Large intestine (tissue), 3 donors: ENCODE data around the gene ARID3C. TPM values are rescaled to one million over a fixed set of nuclear protein-coding genes. Genes with fewer than 3 reads are reported as not detected.

ENCODE experiments used
- DNase-seq, 2 donors: peaks; one replicate each; pipeline versions ENCODE4 v3.0.0 to v3.0.0-alpha.2; 2013
- H3K27ac ChIP-seq: one replicate; pipeline ENCODE4 v1.5.1; 2013; ENCODE audit warnings: low read length
- H3K27me3 ChIP-seq: 2 replicates; pipeline ENCODE4 v1.6.1; 2013; ENCODE audit warnings: low read length; ENCODE audit not compliant: control insufficient read depth, insufficient read depth
- H3K36me3 ChIP-seq: 2 replicates; pipeline ENCODE4 v1.6.1; 2013; ENCODE audit warnings: low read length; ENCODE audit not compliant: control insufficient read depth, insufficient read depth
- H3K4me1 ChIP-seq: one replicate; pipeline ENCODE4 v1.6.1; 2013; ENCODE audit warnings: low read length; ENCODE audit not compliant: control insufficient read depth, insufficient read depth
- H3K4me3 ChIP-seq: one replicate; pipeline ENCODE4 v1.5.1; 2013; ENCODE audit warnings: low read length
- H3K9me3 ChIP-seq: one replicate; pipeline ENCODE4 v1.6.1; 2013; ENCODE audit warnings: mild to moderate bottlenecking, low read depth, low read length, moderate library complexity; ENCODE audit not compliant: control insufficient read depth
- WGBS: methylation state at CpG from one replicate; pipeline ENCODE4 v1.1.5; 2013; ENCODE audit warnings: low lambda C conversion rate; ENCODE audit not compliant: insufficient coverage; 5-methylcytosine and 5-hydroxymethylcytosine counted together
- polyA plus RNA-seq: library from polyadenylated mRNA; unstranded; fragments of 120-200 nt; gene quantifications from one replicate; pipeline ENCODE4 v1.2.1, GENCODE V29; 2013

ARID3C gene
- polyA plus RNA-seq, 1 donor = 0.12 TPM

- Histone ChIP-seq H3K36me3 (peaks cover 29% of the 10 kb centered on the region), H3K27ac (peak overlapping the region; percentile 75), H3K4me3 (peak overlapping the region; percentile 36), H3K27me3 (no peaks in the 10 kb centered on the region), H3K4me1 (peaks cover 48% of the 10 kb centered on the region), H3K9me3 (no peaks in the 10 kb centered on the region)
- 63% methylated on average over 2 of the region's 5 CpGs for WGBS
- peak in 1 of 2 donors; percentile 37 for DNase-seq
Measured at GRCh38 chr9:34652602-34653000, 23.7 kb upstream of the ARID3C start.

DNA sequence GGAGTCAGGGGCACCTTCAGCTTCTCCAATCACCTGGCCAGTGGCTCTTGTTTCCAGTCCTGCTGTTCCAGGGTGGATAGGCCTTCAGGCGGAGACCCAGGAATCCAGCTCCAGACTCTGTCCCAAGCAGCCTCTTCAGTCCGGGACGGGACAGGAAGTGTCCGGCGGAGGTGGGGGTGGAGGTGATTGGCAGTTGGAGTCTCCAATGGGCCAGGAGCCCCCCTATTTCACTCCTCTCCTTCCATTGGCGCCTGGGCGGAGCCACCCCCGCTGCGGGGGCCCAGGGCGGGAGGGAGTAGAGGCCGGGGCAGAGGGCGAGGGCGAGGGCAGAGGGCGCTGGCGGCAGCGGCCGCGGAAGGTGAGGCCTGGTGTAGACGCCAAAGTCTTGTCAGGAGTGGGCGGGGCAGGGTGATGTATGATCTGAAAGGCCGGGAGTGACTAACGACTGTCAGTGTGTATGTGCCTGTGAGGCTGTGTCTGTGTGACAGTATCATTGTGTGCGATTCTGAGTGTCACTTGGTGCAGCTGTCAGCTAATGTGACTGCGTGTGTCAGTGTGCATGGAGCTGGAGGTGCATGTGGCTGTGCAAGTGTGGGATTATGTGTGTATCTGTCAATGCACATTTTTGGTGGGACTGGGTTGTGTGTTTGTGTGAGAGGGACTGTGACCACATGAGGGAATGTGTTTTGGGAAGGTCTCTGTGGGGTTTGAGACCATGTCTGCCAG, 23.2 kb upstream of the ARID3C start, which contains the start of gene IL11RA:
Gene IL11RA (plus strand): TSS at position 310 of the 726 bp plus-strand sequence. CDS start 3,033 bp downstream, outside the sequence.
- Histone ChIP-seq H3K9me3 (no peaks in the 10 kb centered on the region), H3K4me1 (peaks cover 52% of the 10 kb centered on the region), H3K27ac (peak within 1 kb of the TSS; percentile 75), H3K36me3 (peaks cover 27% of the 10 kb centered on the region), H3K4me3 (peak within 1 kb of the TSS; percentile 36), H3K27me3 (no peaks in the 10 kb centered on the region)
- WGBS = no CpG with 5 or more reads among the region's 24 CpGs
- peak; percentile 93 to 97 for DNase-seq

- Histone ChIP-seq H3K4me3 (peak overlapping the region; percentile 36), H3K27ac (peak overlapping the region; percentile 75), H3K27me3 (no peaks in the 10 kb centered on the region), H3K4me1 (peaks cover 52% of the 10 kb centered on the region), H3K36me3 (peaks cover 22% of the 10 kb centered on the region), H3K9me3 (no peaks in the 10 kb centered on the region)
- no CpG with 5 or more reads among the region's 4 CpGs for WGBS
- DNase-seq = peak in 1 of 2 donors; percentile 66
Measured at GRCh38 chr9:34651321-34651720, 22.5 kb upstream of the ARID3C start.

DNA sequence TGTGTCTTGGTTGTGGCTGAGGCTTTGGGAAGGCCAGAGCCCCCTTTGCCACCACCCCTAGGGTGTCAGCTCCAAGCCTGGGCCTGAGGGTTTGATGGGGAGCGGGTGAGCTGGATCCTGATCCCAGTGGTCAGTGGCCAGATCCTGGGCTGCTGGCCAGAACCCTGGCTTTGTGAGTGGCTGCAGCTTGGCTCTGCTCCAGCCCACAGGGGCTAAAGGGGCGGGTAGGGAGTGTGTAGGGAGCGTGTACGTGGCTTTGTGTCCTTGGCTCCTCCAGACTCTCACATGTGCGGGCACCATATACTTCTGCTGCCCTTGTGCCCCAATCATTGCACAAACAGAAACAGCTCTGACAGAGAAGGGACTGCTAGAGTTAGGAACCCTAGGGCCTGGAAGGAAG, 21.9 kb upstream of the ARID3C start:
- WGBS = no CpG with 5 or more reads among the region's 5 CpGs
- peaks cover 57% of the 10 kb centered on the region for H3K4me1 ChIP-seq
- H3K36me3 ChIP-seq = peaks cover 22% of the 10 kb centered on the region
- DNase-seq = no peak
- peak overlapping the region; percentile 75 for H3K27ac ChIP-seq
- H3K9me3 ChIP-seq = no peaks in the 10 kb centered on the region
- H3K27me3 ChIP-seq = no peaks in the 10 kb centered on the region
- no peak overlapping the region for H3K4me3 ChIP-seq

GRCh38 chr9:34648673-34649072, 19.8 kb upstream of the ARID3C start:
- H3K27ac ChIP-seq = no peak overlapping the region
- H3K36me3 ChIP-seq = peaks cover 22% of the 10 kb centered on the region
- H3K9me3 ChIP-seq = no peaks in the 10 kb centered on the region
- H3K27me3 ChIP-seq = no peaks in the 10 kb centered on the region
- DNase-seq = no peak
- peaks cover 62% of the 10 kb centered on the region for H3K4me1 ChIP-seq
- no peak overlapping the region for H3K4me3 ChIP-seq
- WGBS = no CpG with 5 or more reads among the region's 8 CpGs

GRCh38 chr9:34647651-34648050, 18.8 kb upstream of the ARID3C start:
- Histone ChIP-seq H3K27ac (peak overlapping the region; percentile 91), H3K4me1 (peaks cover 51% of the 10 kb centered on the region), H3K4me3 (peak overlapping the region; percentile 84), H3K9me3 (no peaks in the 10 kb centered on the region), H3K27me3 (no peaks in the 10 kb centered on the region), H3K36me3 (peaks cover 22% of the 10 kb centered on the region)
- peak in 1 of 2 donors; percentile 73 for DNase-seq
- no CpG with 5 or more reads among the region's 10 CpGs for whole genome bisulfite sequencing

DNA sequence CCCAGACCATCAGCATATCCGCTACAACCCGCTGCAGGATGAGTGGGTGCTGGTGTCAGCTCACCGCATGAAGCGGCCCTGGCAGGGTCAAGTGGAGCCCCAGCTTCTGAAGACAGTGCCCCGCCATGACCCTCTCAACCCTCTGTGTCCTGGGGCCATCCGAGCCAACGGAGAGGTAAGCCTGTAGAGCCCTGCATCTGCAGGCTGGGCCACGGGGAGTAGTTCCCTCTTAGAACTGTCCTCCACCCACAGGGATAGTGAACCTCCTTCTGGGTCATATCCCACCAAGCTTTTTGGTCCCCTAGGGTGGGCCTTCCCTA, 18.2 kb upstream of the ARID3C start:
- WGBS = no CpG with 5 or more reads among the region's 8 CpGs

DNA sequence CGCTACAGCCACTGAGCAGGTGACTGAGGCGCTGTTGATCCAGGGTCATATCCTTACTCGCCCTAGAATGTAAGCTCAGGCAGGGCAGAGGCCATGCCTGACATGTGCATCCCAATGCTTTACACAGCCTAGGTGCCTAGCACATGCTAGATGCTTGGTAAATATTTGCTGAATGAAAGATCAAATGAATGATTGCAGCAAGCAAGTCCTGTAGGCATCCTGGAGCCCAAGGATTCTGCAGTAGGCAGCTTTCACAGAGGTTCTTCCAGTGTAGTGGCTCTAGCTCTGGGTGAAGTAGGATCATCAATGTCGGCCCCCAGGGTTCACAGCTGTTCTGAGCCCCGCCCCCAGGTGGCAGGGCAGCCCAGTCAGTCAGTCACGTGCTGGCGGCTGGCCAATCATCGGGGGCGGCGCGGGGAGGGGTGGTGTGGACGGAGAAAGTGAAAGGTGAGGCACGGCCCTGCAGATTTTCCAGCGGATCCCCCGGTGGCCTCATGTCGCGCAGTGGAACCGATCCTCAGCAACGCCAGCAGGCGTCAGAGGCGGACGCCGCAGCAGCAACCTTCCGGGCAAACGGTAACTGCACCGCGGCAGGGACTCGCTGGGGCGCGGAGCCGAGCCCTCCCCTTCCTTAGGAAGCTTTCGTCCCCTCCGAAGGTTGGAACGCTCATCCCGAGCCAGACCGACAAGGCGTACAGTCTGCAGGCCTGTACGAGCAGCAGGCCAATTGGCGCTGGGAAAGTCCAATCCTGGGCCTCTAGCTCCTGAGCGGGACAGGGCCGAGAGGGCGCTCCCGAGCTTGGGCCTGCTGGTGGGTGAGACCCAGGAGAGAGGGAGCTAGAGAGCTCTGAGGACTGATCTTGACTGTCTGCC, 17.6 kb upstream of the ARID3C start, which contains the start of gene GALT:
Gene GALT (plus strand): TSS at position 465 of the 873 bp plus-strand sequence. CDS start 30 bp downstream, at position 495.
- WGBS = no CpG with 5 or more reads among the region's 43 CpGs
- H3K4me1 ChIP-seq = peaks cover 41% of the 10 kb centered on the region

More for the DNA sequence above, 18.2 kb upstream of the ARID3C start:
- H3K27me3 ChIP-seq = no peaks in the 10 kb centered on the region
- DNase-seq = no peak
- no peaks in the 10 kb centered on the region for H3K9me3 ChIP-seq
- peaks cover 22% of the 10 kb centered on the region for H3K36me3 ChIP-seq
- peaks cover 46% of the 10 kb centered on the region for H3K4me1 ChIP-seq
- peak overlapping the region; percentile 91 for H3K27ac ChIP-seq
- peak overlapping the region; percentile 84 for H3K4me3 ChIP-seq

GRCh38 chr9:34644766-34645314, 16.0 kb upstream of the ARID3C start:
- H3K27me3 ChIP-seq = no peaks in the 10 kb centered on the region
- peak overlapping the region; percentile 33 for H3K27ac ChIP-seq
- peak; percentile 81 to 87 for DNase-seq
- H3K36me3 ChIP-seq = peaks cover 17% of the 10 kb centered on the region
- H3K9me3 ChIP-seq = no peaks in the 10 kb centered on the region
- H3K4me3 ChIP-seq = no peak overlapping the region
- peaks cover 35% of the 10 kb centered on the region for H3K4me1 ChIP-seq

More for the DNA sequence above, 17.6 kb upstream of the ARID3C start, which contains the start of gene GALT:
- no peaks in the 10 kb centered on the region for H3K27me3 ChIP-seq
- H3K9me3 ChIP-seq = no peaks in the 10 kb centered on the region
- H3K4me3 ChIP-seq = peak within 1 kb of the TSS; percentile 84
- H3K36me3 ChIP-seq = peaks cover 22% of the 10 kb centered on the region
- peak within 1 kb of the TSS; percentile 91 for H3K27ac ChIP-seq
- peak; percentile 90 to 97 for DNase-seq

- Histone ChIP-seq H3K4me3 (no peak overlapping the region), H3K27me3 (no peaks in the 10 kb centered on the region), H3K9me3 (no peaks in the 10 kb centered on the region), H3K27ac (no peak overlapping the region), H3K4me1 (peaks cover 29% of the 10 kb centered on the region), H3K36me3 (no peaks in the 10 kb centered on the region)
- DNase-seq = no peak
- no CpG with 5 or more reads among the region's 1 CpG for WGBS
Measured at GRCh38 chr9:34642679-34643078, 13.8 kb upstream of the ARID3C start.
